ENCODE data around the gene PNMT. TPM values are rescaled to one million over a fixed set of nuclear protein-coding genes. Genes with fewer than 3 reads are reported as not detected.

PNMT gene
- total RNA-seq, 1 experiment from 2014 or later, result 1.4 TPM

DNA sequence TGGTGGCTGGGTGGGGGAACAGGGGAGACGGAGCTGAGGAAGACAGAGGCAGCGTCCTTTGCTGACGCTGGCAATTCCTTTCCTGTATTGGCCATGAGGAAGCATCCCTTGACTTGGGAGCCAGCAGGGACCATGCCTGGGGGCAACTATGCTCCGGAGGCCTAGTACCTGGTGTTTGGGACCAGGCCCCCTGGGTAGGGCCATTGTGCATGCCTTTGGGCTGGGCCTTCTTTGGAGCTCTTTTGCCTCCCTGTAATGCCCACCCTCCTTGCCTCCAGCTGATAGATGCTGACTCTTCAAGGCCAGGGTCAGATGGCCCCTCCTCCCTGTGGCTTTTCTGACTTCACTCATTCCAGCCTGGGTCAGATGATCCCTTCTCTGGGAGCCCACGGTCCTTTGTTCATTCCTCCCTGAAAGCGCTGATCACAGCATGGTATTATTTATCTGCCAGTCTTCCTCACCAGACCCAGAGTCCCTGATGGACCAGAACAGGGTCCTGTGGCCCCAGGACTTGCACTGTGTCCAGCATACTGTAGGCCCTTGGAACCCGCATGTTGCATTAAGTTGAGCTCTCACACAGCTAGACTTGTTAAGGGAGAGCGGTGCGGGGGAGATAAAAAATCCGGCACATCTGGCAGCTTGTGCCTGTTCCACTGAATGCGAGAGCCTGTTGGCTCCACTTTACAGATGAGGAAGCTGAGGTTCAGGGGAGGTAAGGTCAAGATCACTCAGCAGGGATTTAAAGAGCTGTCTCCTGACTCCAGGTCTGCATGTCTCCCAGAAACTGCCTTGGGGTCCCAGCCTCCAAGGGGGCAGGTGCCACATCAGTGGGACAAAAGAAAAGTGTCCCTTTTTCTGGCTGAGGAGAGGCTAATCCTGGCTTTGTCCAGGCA lies 28.4 kb upstream of the PNMT start:
- no peaks in the 10 kb centered on the region for H3K9me3 ChIP-seq (ENCODE audit: low read length)
- H2AFZ ChIP-seq (ENCODE audit: low read length), result no peak overlapping the region
- DNase-seq (no peak), ATAC-seq (no peak)
- H3K27me3 ChIP-seq (ENCODE audit: low read length), result no peaks in the 10 kb centered on the region
- no peaks in the 10 kb centered on the region for H3F3A ChIP-seq (ENCODE audit: low read length, unreplicated experiment)
- H3K9ac ChIP-seq (ENCODE audit: low read length), result no peak overlapping the region
- TF ChIP-seq CTCF (conservative IDR thresholded peaks at IDR 0.05; ENCODE audit: low read depth, low read length), result no peak
- no peak for TF ChIP-seq EZH2 (IDR thresholded peaks at IDR 0.05; ENCODE audit: low read length, unreplicated experiment)
- no peak for TF ChIP-seq EZH2phosphoT487 (IDR thresholded peaks at IDR 0.05; ENCODE audit: borderline replicate concordance, low read length)
- no peak overlapping the region for H3K4me2 ChIP-seq (ENCODE audit: low read length)
- BruUV-seq (replicated peaks), result no TSS peak
- CTCF ChIA-PET, result no interaction called here
- intact Hi-C loops (cut with micrococcal nuclease), result no loop called here
- POLR2A ChIA-PET (ENCODE audit: unreplicated experiment), result no interaction called here
- no peak overlapping the region for H3K27ac ChIP-seq (ENCODE audit: low read length)
- peaks cover 19% of the 10 kb centered on the region for H3K4me1 ChIP-seq (ENCODE audit: insufficient read depth, low read length)
- H3K4me3 ChIP-seq (ENCODE audit: low read length), result no peak overlapping the region
- no peaks in the 10 kb centered on the region for H3K36me3 ChIP-seq (ENCODE audit: low read depth, low read length)
- no peaks in the 10 kb centered on the region for H4K20me1 ChIP-seq (ENCODE audit: low read length)
- H3K9me2 ChIP-seq (replicated peaks; ENCODE audit: low read length), result no peaks in the 10 kb centered on the region
- peaks cover 70% of the 10 kb centered on the region for H3K79me2 ChIP-seq (ENCODE audit: low read length)

- peaks cover 19% of the 10 kb centered on the region for H3K4me1 ChIP-seq (ENCODE audit: insufficient read depth, low read length)
- H2AFZ ChIP-seq (ENCODE audit: low read length), result no peak overlapping the region
- H3K9ac ChIP-seq (ENCODE audit: low read length), result no peak overlapping the region
- H3K9me3 ChIP-seq (ENCODE audit: low read length), result no peaks in the 10 kb centered on the region
- no peaks in the 10 kb centered on the region for H3K27me3 ChIP-seq (ENCODE audit: low read length)
- ChIA-PET CTCF (interaction anchor here (0.6 kb wide), 1 partner anchor 677 kb away, joined by 5 read pairs; no protein-coding TSS in a partner anchor), POLR2A (ENCODE audit: unreplicated experiment) (no interaction called here)
- H3F3A ChIP-seq (ENCODE audit: low read length, unreplicated experiment), result no peaks in the 10 kb centered on the region
- H3K9me2 ChIP-seq (replicated peaks; ENCODE audit: low read length), result no peaks in the 10 kb centered on the region
- no peak for TF ChIP-seq EZH2phosphoT487 (IDR thresholded peaks at IDR 0.05; ENCODE audit: borderline replicate concordance, low read length)
- no peak for TF ChIP-seq EZH2 (IDR thresholded peaks at IDR 0.05; ENCODE audit: low read length, unreplicated experiment)
- TF ChIP-seq CTCF (conservative IDR thresholded peaks at IDR 0.05; ENCODE audit: low read depth, low read length), result no peak
- no peak for DNase-seq
- H3K27ac ChIP-seq (ENCODE audit: low read length), result no peak overlapping the region
- no peaks in the 10 kb centered on the region for H3K36me3 ChIP-seq (ENCODE audit: low read depth, low read length)
- no peak overlapping the region for H3K4me2 ChIP-seq (ENCODE audit: low read length)
- no peak for ATAC-seq
- H3K4me3 ChIP-seq (ENCODE audit: low read length), result no peak overlapping the region
- H3K79me2 ChIP-seq (ENCODE audit: low read length), result peaks cover 70% of the 10 kb centered on the region
- BruUV-seq (replicated peaks), result no TSS peak
- no peaks in the 10 kb centered on the region for H4K20me1 ChIP-seq (ENCODE audit: low read length)
- intact Hi-C loops (cut with micrococcal nuclease), result no loop called here
Observed at GRCh38 chr17:39640591-39641031, 27.6 kb upstream of the PNMT start.

DNA sequence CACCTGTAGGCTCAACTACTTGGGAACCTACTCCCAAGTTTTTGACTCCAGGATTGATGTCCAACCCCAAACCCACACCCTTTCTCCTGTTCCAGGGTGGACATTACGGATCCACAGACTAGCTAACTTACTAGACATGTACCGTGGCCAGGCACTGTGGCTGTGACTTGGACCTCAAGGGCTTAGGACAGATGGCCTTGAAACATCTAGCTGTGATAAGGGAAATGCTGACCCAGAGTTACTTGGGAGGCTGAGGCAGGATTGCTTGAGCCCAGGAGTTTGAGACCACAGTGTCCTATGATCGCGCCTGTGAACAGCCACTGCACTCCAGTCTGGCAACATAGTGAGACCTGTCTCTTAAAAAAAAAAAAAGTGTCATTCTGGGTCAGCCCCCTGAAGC lies 27.2 kb upstream of the PNMT start:
- no peaks in the 10 kb centered on the region for H3K36me3 ChIP-seq (ENCODE audit: low read depth, low read length)
- no peak overlapping the region for H2AFZ ChIP-seq (ENCODE audit: low read length)
- H4K20me1 ChIP-seq (ENCODE audit: low read length), result no peaks in the 10 kb centered on the region
- TF ChIP-seq CTCF (conservative IDR thresholded peaks at IDR 0.05; ENCODE audit: low read depth, low read length), result no peak
- TF ChIP-seq EZH2phosphoT487 (IDR thresholded peaks at IDR 0.05; ENCODE audit: borderline replicate concordance, low read length), result no peak
- TF ChIP-seq EZH2 (IDR thresholded peaks at IDR 0.05; ENCODE audit: low read length, unreplicated experiment), result no peak
- H3K4me2 ChIP-seq (ENCODE audit: low read length), result no peak overlapping the region
- no TSS peak for BruUV-seq (replicated peaks)
- DNase-seq (no peak), ATAC-seq (no peak)
- no peaks in the 10 kb centered on the region for H3K9me2 ChIP-seq (replicated peaks; ENCODE audit: low read length)
- no peaks in the 10 kb centered on the region for H3K9me3 ChIP-seq (ENCODE audit: low read length)
- H3K4me3 ChIP-seq (ENCODE audit: low read length), result no peak overlapping the region
- ChIA-PET CTCF (interaction anchor here (0.6 kb wide), 1 partner anchor 677 kb away, joined by 5 read pairs; no protein-coding TSS in a partner anchor), POLR2A (ENCODE audit: unreplicated experiment) (no interaction called here)
- no peak overlapping the region for H3K9ac ChIP-seq (ENCODE audit: low read length)
- no peak overlapping the region for H3K27ac ChIP-seq (ENCODE audit: low read length)
- no peaks in the 10 kb centered on the region for H3K27me3 ChIP-seq (ENCODE audit: low read length)
- H3K4me1 ChIP-seq (ENCODE audit: insufficient read depth, low read length), result peaks cover 19% of the 10 kb centered on the region
- intact Hi-C loops (cut with micrococcal nuclease), result no loop called here
- H3K79me2 ChIP-seq (ENCODE audit: low read length), result peaks cover 70% of the 10 kb centered on the region
- no peaks in the 10 kb centered on the region for H3F3A ChIP-seq (ENCODE audit: low read length, unreplicated experiment)
